HG03196 (cell line): ENCODE results near the gene ACSL4.

Source experiments
- ATAC-seq: cut with Tn5 transposase; IDR thresholded peaks from one replicate; pipeline ENCODE4 v1.9.1; 2021; ENCODE audit not compliant: unreplicated experiment

Gene ACSL4

GRCh38 chrX:109619771-109620170, 113.3 kb downstream of the ACSL4 start:
- ATAC-seq: no peak

GRCh38 chrX:109614951-109615350, 118.1 kb downstream of the ACSL4 start:
- no peak for ATAC-seq

DNA sequence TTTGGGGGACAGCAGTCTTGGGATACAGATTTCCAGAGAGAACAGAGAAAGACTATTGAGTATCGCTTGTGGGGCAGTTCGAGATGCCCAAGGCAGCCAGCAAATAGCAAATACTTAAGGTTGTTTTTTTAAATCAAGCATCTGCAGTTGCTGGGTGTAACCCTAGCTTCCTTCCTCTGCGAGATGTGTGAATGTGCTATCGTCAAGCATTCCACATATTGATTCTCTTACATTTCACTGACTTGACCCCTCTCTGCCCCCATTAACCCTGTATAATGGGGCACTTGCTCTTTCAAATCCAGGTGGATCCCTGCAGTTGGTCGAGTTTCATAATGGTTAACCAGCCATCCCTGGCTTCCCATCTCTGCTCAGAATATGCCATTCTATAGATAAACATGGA, 131.6 kb downstream of the ACSL4 start:
- ATAC-seq: no peak

GRCh38 chrX:109600237-109600651, 132.8 kb downstream of the ACSL4 start:
- no peak for ATAC-seq

- no peak for ATAC-seq
Observed at GRCh38 chrX:109596015-109596414, 137.0 kb downstream of the ACSL4 start.
